OCI-LY3 (cell line): ENCODE data around the gene CACNA1I.

Source experiments
- EZH2phosphoT487 ChIP-seq: fragments of 200-600 bp; shearing (Covaris generic); IDR thresholded peaks from 2 replicates; pipeline ENCODE4 v1.6.1; 2018; ENCODE audit warnings: antibody characterized with exemption, mixed run types, low read depth
- TF ChIP-seq, protein P1 (sequence below): fragments of 200-600, 300-600 bp; sonication (generic); IDR thresholded peaks from 2 replicates; pipeline ENCODE4 v1.5.1; 2014; ENCODE audit warnings: antibody characterized with exemption, low read length, low read depth

DNA sequence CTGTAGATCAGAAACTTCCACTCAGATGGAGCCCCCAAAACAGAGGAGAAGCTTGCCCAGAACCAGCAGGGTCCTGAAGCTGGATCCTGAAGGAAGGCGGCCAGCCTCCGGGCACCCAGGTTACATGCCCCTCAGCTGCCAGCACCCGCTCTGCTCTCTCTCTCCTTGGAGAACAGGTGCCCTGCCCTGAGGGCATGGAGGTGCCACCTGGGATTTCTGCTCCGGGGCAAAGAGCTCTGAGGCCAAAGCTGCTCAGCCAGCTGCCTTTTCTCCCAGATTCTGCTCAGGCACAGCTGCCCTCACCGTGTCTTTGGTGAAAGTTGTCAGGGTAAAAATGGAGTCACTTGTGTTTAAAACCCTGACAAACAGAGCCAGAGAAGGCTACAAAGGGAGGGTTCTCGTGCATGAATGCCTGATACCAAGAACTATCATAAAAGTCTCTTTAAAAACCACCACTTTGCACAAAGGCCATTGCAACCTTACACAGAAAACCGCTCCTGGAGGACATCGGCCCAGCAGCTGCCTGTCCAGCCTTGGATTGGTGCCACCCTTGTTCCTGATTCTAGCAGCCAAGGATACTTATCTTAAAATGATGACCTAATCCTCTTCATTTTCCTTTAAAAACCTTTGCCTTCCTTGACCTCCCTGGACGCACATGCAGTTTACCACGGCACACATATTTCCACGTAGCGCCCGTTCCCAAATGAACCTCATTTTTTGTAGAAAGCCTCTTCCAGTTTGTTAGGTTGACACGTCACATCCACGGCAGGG, 140.0 kb downstream of the CACNA1I start:
- TF ChIP-seq, protein P1, sequence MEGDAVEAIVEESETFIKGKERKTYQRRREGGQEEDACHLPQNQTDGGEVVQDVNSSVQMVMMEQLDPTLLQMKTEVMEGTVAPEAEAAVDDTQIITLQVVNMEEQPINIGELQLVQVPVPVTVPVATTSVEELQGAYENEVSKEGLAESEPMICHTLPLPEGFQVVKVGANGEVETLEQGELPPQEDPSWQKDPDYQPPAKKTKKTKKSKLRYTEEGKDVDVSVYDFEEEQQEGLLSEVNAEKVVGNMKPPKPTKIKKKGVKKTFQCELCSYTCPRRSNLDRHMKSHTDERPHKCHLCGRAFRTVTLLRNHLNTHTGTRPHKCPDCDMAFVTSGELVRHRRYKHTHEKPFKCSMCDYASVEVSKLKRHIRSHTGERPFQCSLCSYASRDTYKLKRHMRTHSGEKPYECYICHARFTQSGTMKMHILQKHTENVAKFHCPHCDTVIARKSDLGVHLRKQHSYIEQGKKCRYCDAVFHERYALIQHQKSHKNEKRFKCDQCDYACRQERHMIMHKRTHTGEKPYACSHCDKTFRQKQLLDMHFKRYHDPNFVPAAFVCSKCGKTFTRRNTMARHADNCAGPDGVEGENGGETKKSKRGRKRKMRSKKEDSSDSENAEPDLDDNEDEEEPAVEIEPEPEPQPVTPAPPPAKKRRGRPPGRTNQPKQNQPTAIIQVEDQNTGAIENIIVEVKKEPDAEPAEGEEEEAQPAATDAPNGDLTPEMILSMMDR: no peak
- TF ChIP-seq EZH2phosphoT487: no peak
